Stimulated activated CD8-positive, alpha-beta memory T cell treated with anti-CD3 and anti-CD28 coated beads, Interleukin-7, amount 100 ng/mL, for 48 hours (primary cell): ENCODE data around the gene EHHADH.
"Not testable (repeated sequence)": the region's sequence is repeated elsewhere in the genome, so short reads cannot be mapped to it uniquely, and the experiment has no call there.

Source experiments
- DNase-seq, 2 donors: peaks; one replicate each; pipeline ENCODE4 v3.0.0-alpha.2; 2020; ENCODE audit warnings: low read depth in 1 of 2; ENCODE audit errors: extremely low read depth in 1 of 2

The EHHADH gene

DNA sequence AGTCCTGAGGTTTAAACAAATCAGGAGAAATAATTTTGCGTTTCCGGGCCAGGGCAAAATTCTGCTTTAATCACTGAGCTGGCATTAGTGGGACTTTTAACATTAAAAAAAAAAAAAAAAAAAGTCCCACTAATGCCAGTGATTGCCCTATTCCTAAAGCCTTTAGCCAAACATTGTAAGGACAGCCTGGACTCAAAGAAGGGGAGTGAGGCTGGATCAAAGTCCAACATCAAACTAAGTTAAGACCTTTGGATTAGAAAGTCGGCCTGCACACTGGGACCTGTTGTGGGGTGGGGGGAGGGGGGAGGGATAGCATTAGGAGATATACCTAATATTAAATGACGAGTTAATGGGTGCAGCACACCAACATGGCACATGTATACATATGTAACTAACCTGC lies 716 bp downstream of the EHHADH start:
- DNase-seq = not testable (repeated sequence)

DNA sequence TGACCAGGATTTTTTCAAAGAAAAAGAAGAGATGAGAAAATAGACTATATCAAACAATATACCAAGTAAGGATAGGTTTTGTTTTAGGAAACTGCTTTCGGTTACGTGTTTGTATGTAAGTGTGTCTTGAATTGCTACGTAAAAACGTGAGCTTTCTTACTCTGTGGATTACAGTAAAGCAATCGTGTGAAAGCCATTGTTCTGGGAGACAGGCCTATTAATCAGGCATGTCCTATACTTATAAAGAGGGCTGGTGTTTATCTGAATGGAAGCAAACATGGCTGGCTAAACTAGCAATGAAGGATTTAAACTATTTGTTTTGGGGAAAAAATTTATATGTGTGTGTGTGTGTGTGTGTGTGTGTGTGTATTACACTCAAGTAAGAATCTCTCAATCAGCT lies 2.6 kb downstream of the EHHADH start:
- DNase-seq = no peak

DNA sequence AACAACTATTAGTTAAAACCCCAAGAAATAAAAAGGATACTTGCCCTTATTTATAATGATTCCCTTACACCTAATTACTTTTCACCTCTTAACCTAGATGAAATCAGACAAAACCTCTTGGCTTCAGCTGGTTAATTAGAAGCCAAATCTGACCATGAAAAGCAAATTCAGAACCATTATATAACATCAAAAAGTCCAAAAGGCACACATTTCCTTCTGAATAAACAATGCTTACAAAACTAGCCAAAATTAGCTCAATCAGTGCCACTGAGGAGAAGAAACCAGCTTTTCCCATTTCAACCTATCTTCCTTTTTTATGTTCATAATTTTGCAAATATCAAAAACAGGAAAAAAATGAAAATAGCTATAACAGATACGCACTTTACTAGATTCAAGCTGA lies 3.2 kb downstream of the EHHADH start:
- no peak for DNase-seq

DNA sequence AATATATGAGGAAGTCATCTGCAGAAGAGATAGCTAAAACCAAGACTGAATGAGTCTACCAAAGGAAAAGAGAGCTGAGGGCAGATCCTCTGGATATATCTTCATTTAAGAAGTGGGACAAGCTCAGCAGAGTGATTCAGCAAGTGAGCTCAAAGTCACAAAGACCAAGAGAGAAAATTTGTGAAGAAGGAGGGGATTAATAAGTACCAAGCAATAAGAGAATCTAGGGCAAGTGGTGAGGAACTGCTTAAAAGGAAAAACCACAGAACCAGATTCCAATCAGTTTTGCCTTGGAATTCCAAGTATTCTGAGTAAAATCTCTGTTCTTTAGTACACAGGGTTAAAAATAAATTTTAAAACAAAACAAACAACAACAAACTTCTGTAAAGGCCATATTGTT lies 3.6 kb downstream of the EHHADH start:
- no peak for DNase-seq

DNA sequence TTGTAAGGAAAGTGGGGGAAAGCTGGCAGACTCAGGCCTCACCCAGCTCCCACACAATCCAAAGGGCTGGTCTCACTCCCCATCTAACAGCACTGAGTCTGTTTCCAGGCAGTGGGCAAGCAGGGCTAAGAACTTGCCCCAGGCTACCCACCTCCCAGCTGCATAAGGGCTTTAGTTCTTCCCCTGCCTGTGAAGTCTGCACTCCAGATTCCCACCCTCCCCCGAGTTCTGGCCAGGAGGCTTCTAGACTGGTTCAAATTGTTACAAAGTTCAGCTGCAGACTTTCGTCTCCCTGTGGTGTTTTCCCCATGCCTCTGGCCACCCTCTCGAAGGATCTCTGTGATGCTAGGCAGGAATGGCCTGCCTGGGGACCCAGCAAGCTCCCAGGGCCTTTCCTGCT lies 11.2 kb downstream of the EHHADH start:
- no peak for DNase-seq

DNA sequence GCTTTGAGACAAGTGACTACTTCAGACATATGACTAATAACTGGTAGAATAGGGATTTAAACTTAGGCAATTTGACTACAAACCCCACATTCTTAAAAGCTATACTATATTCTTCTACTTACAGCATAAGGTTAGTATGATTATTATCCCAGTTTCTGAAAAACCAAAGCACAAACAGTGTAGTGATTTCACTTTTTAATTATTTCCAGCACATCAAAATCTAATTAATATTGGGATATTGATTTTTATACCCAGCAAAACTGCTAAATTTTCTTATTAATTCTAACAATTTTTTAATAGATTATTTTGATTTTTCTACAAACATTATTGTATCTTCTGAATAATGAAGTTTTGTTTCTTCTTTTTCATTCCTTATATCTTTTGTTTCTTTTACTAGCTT lies 16.9 kb downstream of the EHHADH start:
- no peak for DNase-seq

DNA sequence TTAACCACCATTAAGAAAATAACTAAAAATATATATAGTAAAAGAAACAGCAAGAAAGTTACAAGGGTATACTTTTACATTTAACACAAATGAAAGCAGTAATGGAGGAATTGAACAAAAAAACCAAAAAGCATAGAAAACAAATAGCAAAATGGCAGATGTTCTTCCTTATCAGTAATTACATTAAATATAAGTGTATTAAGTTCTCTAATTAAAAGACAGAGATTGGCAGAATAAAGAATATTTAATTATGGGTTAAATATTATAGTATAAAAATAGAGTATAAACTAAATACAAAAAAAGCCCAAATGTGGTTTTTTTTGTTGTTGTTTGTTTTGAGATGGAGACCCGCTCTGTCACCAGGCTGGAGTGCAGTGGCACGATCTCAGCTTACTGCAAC lies 20.5 kb downstream of the EHHADH start:
- DNase-seq = no peak

DNA sequence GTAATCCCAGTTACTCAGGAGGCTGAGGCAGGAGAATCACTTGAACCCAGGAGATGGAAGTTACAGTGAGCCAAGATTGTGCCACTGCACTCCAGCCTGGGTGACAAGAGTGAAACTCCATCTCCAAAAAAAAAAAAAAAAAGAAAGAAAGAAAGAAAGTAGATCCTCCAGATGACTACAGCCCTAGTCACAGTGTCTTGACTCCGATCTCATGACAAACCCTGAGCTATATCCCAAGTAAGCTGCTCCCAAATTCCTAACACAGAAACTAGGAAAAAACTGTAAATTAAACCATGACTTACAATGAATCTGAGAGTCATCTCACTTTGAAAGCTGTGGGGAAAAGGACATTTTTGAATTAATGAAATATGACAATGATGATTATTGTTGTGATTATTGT lies 27.3 kb downstream of the EHHADH start:
- DNase-seq = not testable (repeated sequence)

DNA sequence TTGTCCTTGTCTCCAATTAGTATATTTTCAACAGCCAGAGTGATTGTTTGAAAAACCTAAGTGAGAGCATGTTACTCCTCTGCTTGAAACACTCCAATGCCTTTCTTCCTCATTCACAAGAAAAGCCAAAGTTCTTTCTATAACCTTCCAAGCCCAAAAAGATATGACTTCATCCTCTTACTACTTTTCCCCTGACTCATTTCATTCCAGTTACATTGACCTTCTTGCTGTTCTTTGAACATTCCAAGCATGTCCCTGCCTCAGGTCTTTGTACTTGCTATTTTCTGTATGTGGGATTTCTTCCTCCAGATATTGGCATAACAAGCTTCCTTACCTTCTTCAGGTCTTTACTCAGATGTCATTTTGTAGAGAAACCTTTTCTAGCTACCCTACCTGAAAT lies 28.3 kb downstream of the EHHADH start:
- DNase-seq = no peak

DNA sequence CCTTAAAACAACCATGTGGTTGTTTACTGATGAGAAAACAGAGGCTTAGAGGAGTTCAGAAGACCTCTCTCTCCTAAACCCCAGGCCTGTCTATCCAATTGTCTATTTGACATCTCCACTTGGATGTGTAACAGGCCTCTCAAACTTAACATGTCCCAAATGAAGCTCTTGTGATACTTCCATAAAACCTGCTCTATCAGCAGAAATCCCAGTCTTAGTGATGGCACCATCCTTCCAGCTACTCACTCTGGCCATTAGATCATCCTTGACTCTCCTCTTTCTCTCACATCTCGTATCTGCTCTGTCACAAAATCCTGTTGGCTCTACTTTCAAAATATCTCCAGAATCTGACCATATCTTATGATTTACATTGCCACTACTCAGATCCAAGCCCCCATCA lies 28.8 kb downstream of the EHHADH start:
- no peak for DNase-seq

DNA sequence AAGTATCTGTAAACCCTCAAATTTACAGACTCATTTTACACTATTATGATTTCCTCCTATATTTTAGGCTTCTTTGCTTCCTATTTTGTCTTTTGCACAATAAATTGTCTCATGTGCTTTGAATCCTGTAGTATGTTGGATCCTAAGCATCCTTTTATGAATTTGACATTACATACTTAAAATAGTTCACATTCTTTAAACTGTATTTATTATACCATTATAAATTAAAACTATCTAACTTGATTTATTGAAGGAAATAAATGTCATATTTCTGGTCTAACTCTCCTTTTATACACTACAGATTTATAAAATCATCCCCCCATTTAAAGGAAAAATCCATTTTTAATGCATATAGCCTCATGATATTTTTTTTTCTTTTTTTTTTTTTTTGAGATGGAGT lies 32.6 kb downstream of the EHHADH start:
- DNase-seq = no peak

DNA sequence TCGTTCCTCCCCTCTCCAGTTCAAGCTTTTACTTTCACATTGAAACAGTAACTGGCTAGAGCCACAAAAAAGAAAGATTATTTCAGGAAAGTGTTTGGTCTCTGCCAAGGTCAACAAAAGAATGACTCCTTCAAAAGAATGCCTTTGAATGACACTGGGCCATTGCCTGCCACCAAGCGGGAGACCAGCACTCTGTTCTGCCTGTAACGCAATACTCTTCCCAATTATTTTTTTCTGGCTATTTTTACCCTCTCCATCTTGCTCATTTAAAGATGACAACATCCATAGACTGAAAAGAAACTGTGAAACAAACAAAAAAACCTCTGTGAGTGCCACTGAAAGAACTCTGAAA lies 37.3 kb downstream of the EHHADH start:
- no peak for DNase-seq

DNA sequence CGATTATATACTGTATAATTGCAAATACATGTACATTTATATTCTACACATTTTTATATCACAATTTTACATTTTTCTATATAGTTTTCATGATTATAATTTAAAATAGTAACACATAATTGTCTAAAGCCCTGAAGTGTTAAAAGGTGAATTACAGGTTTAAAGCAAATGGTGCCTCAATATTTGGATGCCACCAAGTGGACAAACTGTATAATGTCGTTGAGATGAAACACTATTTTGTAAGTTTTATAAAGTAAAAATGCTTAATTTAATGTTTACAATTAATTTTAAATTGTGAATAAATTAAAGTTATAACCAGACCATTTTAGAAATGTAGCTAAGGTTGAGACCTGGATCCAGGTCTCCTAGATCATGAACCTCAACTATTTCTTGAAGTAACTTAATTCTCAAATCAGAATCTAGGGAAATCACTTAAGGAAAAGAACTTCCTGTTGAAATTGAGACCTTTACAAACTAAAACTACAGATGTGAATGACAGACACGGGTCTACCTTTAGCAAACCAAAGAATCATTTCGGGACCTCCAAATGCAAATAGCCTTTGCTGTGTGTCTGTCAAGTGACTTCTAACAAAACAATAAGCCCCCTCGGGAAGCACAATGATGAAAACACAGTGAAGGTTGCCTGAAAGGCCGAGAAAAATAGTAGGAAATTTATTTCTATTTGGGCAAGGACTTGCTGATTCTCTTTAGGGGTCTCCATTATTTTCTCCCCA lies 37.8 kb downstream of the EHHADH start:
- no peak for DNase-seq

DNA sequence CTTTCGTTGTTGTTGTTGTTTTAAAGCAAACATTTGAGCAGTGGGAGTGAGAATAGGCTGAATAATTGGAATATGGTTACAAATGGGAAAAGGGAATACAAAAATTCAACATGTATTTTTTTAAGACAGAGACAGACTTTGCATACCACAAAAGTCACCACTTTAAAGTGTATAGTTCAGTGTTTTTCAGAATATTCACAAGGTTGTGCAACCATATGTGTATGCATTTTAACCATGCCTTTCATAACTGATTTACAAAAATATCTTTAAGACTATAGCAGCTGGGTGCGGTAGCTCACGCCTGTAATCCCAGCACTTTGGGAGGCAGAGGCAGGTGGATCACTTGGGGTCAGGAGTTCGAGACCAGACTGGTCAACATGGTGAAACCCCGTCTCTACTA lies 41.3 kb downstream of the EHHADH start:
- no peak for DNase-seq

DNA sequence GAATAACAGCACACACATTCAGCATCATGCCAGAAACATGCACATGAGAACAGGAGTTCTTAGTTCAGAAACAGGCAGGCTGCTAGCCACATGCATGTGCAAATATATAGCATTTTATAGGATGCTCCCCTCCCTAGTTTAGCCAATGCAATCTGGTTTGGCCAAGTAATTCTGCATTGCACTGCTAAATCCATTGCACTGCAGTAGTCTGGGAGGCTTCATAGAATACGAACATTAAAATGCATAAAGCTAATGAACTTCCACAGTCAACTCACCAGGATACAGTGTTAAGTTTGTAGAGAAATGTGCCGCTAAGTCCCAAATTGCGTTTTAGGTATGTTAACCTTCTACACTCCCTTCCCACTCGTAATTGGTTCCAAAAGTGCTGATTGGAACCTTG lies 41.8 kb downstream of the EHHADH start:
- no peak for DNase-seq

DNA sequence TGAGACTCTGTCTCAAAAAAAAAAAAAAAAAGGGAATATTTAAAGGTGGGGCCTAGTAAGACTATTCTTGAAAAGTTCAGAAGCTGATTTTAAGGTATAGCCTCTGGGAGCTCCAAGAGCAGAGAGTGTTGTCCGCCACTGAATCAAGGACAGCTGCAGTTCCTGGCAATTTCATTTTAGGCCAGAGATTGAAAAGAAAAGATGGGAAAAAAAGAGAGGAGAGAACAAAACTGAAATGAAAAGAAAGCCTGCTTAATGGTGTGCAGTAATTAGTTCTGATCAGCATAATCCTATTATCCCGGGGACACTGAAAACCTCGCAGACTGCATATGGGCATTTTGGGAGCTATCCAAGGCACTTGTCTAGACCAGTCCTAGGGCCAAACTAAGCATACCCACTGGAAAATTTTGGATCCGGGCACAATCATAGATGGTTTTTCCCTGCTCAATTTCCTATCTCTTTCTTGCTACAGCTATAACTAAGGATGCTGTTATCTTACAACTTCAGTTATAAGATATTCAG lies 43.2 kb downstream of the EHHADH start:
- no peak for DNase-seq

DNA sequence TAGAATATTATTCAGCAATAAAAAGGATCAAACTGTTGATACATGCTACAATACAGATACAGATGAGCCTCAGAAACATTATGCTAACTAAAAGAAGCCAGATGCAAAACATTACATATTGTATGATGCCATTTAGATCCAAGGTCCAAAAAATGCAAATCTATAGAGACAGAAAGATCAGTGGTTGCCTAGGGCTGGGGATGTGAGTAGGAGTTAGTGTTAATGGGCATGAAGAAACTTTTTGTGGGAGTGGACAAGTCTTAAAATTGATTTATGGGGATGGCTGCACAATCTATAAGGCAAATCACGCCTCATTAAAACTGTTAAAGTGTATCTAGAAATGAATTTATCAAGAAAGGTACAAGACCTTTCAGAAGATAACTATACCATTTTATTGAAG lies 45.0 kb downstream of the EHHADH start:
- DNase-seq = no peak

DNA sequence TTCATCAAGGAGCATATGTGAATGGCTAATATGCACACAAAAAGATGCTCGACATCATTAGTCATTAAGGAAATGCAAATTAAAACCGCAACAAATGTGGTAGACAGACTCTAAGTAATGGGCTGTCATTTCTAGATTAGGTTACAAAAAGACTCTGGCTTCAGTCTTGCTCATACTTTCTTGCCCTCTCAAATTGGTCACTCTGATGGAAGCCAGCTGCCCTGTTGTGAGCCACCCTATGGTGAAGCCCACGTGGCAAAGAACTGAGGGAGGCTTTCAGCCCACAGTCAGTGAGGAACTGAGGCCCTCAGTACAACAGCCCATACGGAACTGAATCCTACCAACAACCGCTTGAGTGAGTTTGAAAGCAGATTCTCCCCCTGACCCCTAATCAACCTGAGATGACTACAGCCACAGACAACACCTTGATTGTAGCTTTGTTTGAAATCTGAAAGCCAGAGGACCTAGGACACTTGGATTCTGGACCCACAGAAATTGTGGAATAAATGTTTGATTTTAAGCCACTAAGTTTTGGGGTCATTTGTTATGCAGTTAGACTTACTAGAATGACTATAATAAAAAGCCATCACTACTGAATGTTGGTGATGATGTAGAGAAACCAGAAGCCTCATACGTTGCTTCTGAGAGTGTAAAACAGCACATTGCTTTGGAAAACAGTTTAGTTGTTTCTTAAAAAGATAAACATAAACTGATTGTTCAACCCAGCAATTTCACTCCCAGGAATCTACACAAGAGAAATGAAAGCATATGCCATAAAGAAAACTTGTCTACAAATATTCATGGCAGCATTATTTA lies 45.7 kb downstream of the EHHADH start:
- DNase-seq = peak in 1 of 2 donors; percentile 2

DNA sequence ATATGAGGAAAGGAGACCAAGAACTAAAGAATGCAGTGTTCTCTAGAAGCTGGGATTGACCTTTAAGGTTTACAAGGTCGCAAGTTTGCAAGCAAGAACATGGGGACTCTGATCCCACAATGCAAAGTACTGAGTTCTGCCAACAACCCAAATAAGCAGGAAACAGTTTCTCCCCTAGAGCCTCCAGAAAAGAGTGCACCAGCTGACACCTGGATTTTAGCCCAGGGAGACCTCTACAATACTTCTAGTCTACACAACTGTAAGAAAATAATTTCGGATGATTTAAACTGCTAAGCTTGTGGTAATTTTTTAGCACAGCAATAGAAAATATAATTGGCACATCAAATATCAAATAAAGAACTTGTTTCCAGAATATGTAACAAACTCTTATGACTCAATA lies 46.4 kb downstream of the EHHADH start:
- no peak for DNase-seq

DNA sequence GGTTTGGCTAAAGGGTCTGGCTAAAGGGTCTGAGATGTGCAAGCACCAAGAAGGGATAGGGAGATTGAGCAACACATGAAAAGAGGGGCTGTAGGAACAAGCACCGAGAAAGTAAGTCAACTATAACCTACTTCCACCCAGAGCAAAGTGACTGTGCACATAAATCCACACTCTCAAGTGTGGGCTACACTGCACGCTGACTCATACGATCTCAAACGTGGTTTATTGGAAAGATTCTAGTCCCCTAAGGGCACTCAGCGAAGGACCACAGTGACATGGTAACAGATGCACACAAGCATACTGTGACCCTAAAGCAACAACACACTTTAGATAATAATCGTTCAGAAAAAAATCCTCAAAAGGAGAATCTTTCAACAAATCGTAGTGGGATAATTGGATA lies 48.0 kb downstream of the EHHADH start:
- no peak for DNase-seq

DNA sequence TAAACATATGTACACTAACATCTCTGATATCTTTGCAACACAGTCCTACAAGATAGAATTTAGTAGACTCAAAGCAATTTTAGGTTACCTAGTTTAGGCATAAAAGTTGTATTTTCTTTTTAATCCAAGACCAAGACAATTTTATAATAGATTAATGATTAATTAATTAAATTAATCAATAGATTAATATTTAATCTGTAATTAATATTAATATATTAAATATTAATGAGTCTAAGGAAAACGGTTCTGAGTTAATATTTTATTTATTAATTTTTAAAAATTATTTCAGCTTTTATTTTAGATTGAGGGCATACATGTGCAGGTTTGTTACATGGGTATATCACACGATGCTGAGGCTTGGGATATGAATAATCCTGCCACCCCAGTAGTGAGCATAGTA lies 49.0 kb downstream of the EHHADH start:
- DNase-seq = no peak

DNA sequence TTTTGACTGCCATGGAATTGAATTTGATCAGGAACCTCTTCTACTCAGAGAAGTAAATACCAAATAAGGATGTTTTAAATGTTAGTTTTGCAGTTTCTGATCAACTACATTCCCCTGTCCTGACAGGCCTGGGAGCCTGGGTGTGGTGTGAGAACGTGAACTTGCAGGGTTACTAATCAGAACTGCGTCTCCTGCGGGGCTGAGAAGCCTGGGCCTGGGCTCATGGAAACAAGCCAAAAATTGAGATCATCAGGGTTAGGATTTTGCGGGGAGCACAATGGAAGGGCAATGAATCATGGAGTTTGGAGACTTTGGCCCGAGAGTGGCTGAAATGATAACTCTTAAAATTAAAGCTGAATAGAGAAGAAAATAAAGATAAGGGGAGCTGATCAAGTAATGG lies 53.2 kb downstream of the EHHADH start:
- no peak for DNase-seq
